Small intestine (tissue), 7 donors: ENCODE measurements around the gene FAM234A. TPM values are rescaled to one million over a fixed set of nuclear protein-coding genes. Genes with fewer than 3 reads are reported as not detected.

Experiments
- DNase-seq, 2 donors: peaks; one replicate each; pipeline versions ENCODE4 v3.0.0 to v3.0.0-alpha.2; 2013
- FAIRE-seq: peaks from 2 replicates; lab custom pipeline; 2012; peaks lifted over from hg19 to GRCh38; lab: Jason Lieb, UNC
- H3K27ac ChIP-seq, 3 donors: one replicate each; pipeline ENCODE4 v1.5.1; 2013; ENCODE audit warnings: low read length in 2 of 3, mild to moderate bottlenecking in 2 of 3, control low read depth in 1 of 3, inconsistent platforms in 1 of 3, low read depth in 1 of 3, moderate library complexity in 1 of 3
- H3K27me3 ChIP-seq, 3 donors: one replicate each; pipeline ENCODE4 v1.6.1; 2013; ENCODE audit warnings: low read length in 3 of 3, inconsistent platforms in 1 of 3; ENCODE audit not compliant: control insufficient read depth in 3 of 3, insufficient read depth in 3 of 3
- H3K36me3 ChIP-seq, 3 donors: one replicate each; pipeline ENCODE4 v1.6.1; 2013; ENCODE audit warnings: low read length in 3 of 3, inconsistent platforms in 1 of 3, low read depth in 1 of 3, mild to moderate bottlenecking in 1 of 3, moderate library complexity in 1 of 3; ENCODE audit not compliant: control insufficient read depth in 3 of 3, insufficient read depth in 2 of 3
- H3K4me1 ChIP-seq, 3 donors: one replicate each; pipeline ENCODE4 v1.6.1; 2013; ENCODE audit warnings: low read length in 2 of 3, inconsistent platforms in 1 of 3, low read depth in 1 of 3, mild to moderate bottlenecking in 1 of 3, moderate library complexity in 1 of 3; ENCODE audit not compliant: control insufficient read depth in 3 of 3, insufficient read depth in 2 of 3
- H3K4me3 ChIP-seq, 3 donors: one replicate each; pipeline ENCODE4 v1.5.1; 2013; ENCODE audit warnings: low read length in 3 of 3, control low read depth in 1 of 3, inconsistent platforms in 1 of 3, low read depth in 1 of 3, mild to moderate bottlenecking in 1 of 3, moderate library complexity in 1 of 3
- H3K9me3 ChIP-seq, 2 donors: one replicate each; pipeline ENCODE4 v1.6.1; 2013; ENCODE audit warnings: low read depth in 1 of 2, low read length in 1 of 2; ENCODE audit not compliant: control insufficient read depth in 2 of 2, insufficient read depth in 1 of 2
- WGBS, 3 donors: extraction: QIAGEN DNeasy Blood & Tissue Kit; methylation state at CpG; one replicate each; pipeline ENCODE4 v1.1.7; 2013; 5-methylcytosine and 5-hydroxymethylcytosine counted together
- polyA plus RNA-seq, 4 donors: library from polyadenylated mRNA; stranded (reverse) in 3 of 4; unstranded in 1 of 4; fragments of 200-250 nt in 3 of 4; fragments of 120-200 nt in 1 of 4; gene quantifications; one replicate each; pipeline versions ENCODE4 v1.2.1 to v1.2.3, GENCODE V29; 2013
- donor health status: healthy with polysubstance abuse.
- donor health status: control.
- donor health status: control.
- donor health status: Bipolar disorder and iron deficiency.
- donor health status: healthy.

FAM234A gene
- polyA plus RNA-seq, 4 donors: 56.5 to 107 (median 66.3) TPM

- WGBS, 3 donors: 27 to 58% (median 50%) methylated on average over 23 to 25 of the region's 25 CpGs
- Histone ChIP-seq H3K4me3 (no peak within 1 kb of the TSS), H3K27ac (no peak within 1 kb of the TSS), H3K36me3 (peaks cover 0 to 26% (median 6%) of the 10 kb centered on the region in 3 donors), H3K9me3 (peaks cover 0 to 10% of the 10 kb centered on the region in 2 donors), H3K4me1 (peaks cover 0 to 10% (median 2%) of the 10 kb centered on the region in 3 donors), H3K27me3 (peaks cover 0 to 41% (median 0%) of the 10 kb centered on the region in 3 donors)
- FAIRE-seq: no peak
- no peak for DNase-seq
These were observed 48.6 kb downstream of the FAM234A start, which contains the start of gene PDIA2 for GRCh38 chr16:283033-283805. TSS of gene PDIA2 (plus strand) at chr16:283164. CDS start at chr16:283170, 6 bp downstream.

GRCh38 chr16:284204-285120 lies 49.8 kb downstream of the FAM234A start:
- DNase-seq (no peak), FAIRE-seq (no peak)
- Histone ChIP-seq H3K36me3 (peaks cover 2 to 39% (median 9%) of the 10 kb centered on the region in 3 donors), H3K4me3 (no peak overlapping the region), H3K27me3 (peaks cover 0 to 31% (median 0%) of the 10 kb centered on the region in 3 donors), H3K9me3 (peaks cover 0 to 10% of the 10 kb centered on the region in 2 donors), H3K27ac (no peak overlapping the region), H3K4me1 (peaks cover 0 to 10% (median 2%) of the 10 kb centered on the region in 3 donors)
- 89 to 91% (median 90%) methylated on average over 45 to 52 of the region's 52 CpGs for WGBS, 3 donors

- no peak overlapping the region for H3K4me3 ChIP-seq
These were observed 50.8 kb downstream of the FAM234A start for GRCh38 chr16:285146-286055.

GRCh38 chr16:286491-287297 lies 52.1 kb downstream of the FAM234A start:
- FAIRE-seq (no peak), DNase-seq (no peak)
- peaks cover 0 to 10% of the 10 kb centered on the region in 2 donors for H3K9me3 ChIP-seq
- H3K4me3 ChIP-seq: no peak overlapping the region
- H3K36me3 ChIP-seq: peaks cover 4 to 61% (median 13%) of the 10 kb centered on the region in 3 donors
- H3K4me1 ChIP-seq: no peaks in the 10 kb centered on the region
- WGBS, 3 donors: 91 to 94% (median 92%) methylated on average over 22 of the region's 22 CpGs
- peaks cover 0 to 13% (median 0%) of the 10 kb centered on the region in 3 donors for H3K27me3 ChIP-seq
- no peak overlapping the region for H3K27ac ChIP-seq

More at GRCh38 chr16:285146-286055, 50.8 kb downstream of the FAM234A start:
- Histone ChIP-seq H3K27me3 (peaks cover 0 to 24% (median 0%) of the 10 kb centered on the region in 3 donors), H3K27ac (no peak overlapping the region), H3K36me3 (peaks cover 2 to 48% (median 11%) of the 10 kb centered on the region in 3 donors), H3K4me1 (peaks cover 0 to 10% (median 2%) of the 10 kb centered on the region in 3 donors), H3K9me3 (peaks cover 0 to 10% of the 10 kb centered on the region in 2 donors)
- DNase-seq: no peak
- no peak for FAIRE-seq
- WGBS, 3 donors: 87 to 90% (median 89%) methylated on average over 38 to 48 of the region's 48 CpGs

DNA sequence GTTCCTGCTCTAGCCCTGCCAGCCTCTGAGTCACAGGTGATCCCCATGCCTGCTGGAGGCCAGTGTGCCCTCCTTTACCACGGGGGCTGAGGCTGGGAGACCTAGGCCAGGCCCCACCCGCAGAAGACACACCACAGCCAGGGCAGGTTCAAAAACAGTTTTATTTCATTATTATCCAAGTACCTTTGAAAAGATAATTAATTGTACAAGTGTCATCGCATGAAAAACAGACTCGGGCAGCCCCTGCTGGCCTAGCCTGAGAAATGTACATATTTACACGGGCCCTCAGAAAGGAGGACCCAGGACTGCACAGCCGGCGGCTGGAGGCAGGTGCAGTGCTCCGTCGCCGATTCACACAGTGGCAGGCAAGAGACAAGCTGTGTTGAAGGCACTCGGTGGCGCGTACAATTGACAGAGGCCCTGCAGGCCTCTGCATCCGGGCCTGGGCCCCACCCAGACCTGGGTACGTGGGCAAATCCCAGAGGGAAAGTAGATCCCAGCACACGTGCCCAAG lies 52.7 kb downstream of the FAM234A start:
- H3K36me3 ChIP-seq: peaks cover 4 to 68% (median 13%) of the 10 kb centered on the region in 3 donors
- FAIRE-seq: no peak

DNA sequence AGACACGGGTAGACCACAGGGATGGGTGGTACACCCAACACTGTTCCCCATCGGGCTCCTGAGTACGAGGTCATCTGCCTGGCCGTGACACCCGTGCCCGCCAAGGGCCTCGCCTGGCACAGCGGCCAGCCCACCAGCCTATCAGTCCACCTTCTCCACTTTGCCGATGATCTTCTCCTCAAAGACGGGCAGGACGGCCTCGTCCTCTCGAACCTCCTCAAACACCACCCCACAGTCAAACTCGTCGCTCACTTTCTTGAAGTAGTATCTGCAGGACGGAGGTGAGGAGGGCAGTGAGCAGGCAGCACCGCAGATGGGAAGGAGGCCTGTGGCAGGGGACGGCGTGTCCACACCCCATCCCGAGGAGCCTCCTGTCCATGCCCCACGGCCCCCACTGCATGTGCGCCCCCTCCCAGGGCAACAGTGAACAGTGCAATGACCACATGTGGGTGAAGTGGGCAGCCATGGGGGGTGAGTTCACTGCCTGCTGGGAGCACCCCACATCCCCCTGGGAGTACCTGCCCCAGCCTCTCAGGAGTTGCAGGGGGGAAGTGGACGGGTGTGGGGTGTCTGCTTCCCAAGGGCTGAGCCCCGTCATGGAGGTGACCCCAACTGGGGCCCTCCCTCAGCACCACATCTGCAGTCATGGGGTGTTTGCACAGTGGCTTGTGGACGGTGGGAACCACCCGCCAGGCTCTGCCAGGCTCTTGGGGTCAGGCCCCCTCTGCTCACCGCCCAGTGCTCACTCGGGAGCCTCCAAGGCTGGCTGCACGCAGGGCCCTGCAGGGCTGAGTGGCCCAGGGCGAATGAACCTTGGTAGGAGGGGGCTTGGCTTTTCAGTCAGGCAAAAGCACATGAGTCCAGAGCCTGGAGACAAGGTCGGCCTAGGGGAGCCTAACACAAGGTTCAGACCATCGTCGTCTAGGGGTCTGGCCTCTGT lies 53.6 kb downstream of the FAM234A start:
- DNase-seq (no peak), FAIRE-seq (no peak)
- H3K9me3 ChIP-seq: peaks cover 0 to 10% of the 10 kb centered on the region in 2 donors
- H3K36me3 ChIP-seq: peaks cover 12 to 77% (median 13%) of the 10 kb centered on the region in 3 donors
- H3K4me3 ChIP-seq: no peak overlapping the region
- H3K27me3 ChIP-seq: no peaks in the 10 kb centered on the region
- WGBS, 3 donors: 93 to 94% (median 93%) methylated on average over 33 of the region's 33 CpGs
- H3K27ac ChIP-seq: no peak overlapping the region
- no peaks in the 10 kb centered on the region for H3K4me1 ChIP-seq

More for the DNA sequence above, 52.7 kb downstream of the FAM234A start:
- 57 to 80% (median 60%) methylated on average over 13 to 16 of the region's 16 CpGs for WGBS, 3 donors
- no peak for DNase-seq
- no peak overlapping the region for H3K27ac ChIP-seq
- H3K9me3 ChIP-seq: peaks cover 0 to 10% of the 10 kb centered on the region in 2 donors
- no peaks in the 10 kb centered on the region for H3K4me1 ChIP-seq
- H3K27me3 ChIP-seq: peaks cover 0 to 7% (median 0%) of the 10 kb centered on the region in 3 donors
- H3K4me3 ChIP-seq: no peak overlapping the region
